Uterus (tissue), 4 donors: ENCODE measurements around the gene HAS3. TPM values are rescaled to one million over a fixed set of nuclear protein-coding genes. Genes with fewer than 3 reads are reported as not detected.

Experiments
- DNase-seq, 2 donors: peaks; one replicate each; pipeline ENCODE4 v3.0.0-alpha.2; 2019 to 2020
- H3K27ac ChIP-seq, 2 donors: fragments of 200-600 bp; sonication (generic); 1 replicate in 1 of 2; 2 replicates in 1 of 2; pipeline ENCODE4 v1.5.1; 2016 to 2018
- H3K27me3 ChIP-seq, 2 donors: fragments of 200-600 bp; sonication (generic); one replicate each; pipeline ENCODE4 v1.5.1; 2018 to 2019; ENCODE audit warnings: control low read depth in 1 of 2
- H3K36me3 ChIP-seq, 2 donors: fragments of 200-600 bp; sonication (generic); one replicate each; pipeline ENCODE4 v1.5.1; 2019; ENCODE audit warnings: control low read depth in 1 of 2
- H3K4me1 ChIP-seq, 2 donors: fragments of 200-600 bp; sonication (generic); one replicate each; pipeline ENCODE4 v1.5.1; 2018 to 2019; ENCODE audit warnings: control low read depth in 1 of 2
- H3K4me3 ChIP-seq, 2 donors: fragments of 200-600 bp; sonication (generic); 1 replicate in 1 of 2; 2 replicates in 1 of 2; pipeline ENCODE4 v1.5.1; 2018 to 2019; ENCODE audit warnings: mild to moderate bottlenecking in 1 of 2
- H3K9me3 ChIP-seq, 2 donors: fragments of 200-600 bp; sonication (generic); one replicate each; pipeline ENCODE4 v1.5.1; 2019; ENCODE audit warnings: control low read depth in 1 of 2
- POLR2A ChIP-seq, 2 donors: fragments of 450-650 bp; IDR thresholded peaks; one replicate each; pipeline ENCODE4 v1.6.1; 2016; ENCODE audit warnings: antibody characterized with exemption in 2 of 2, mild to moderate bottlenecking in 1 of 2, moderate library complexity in 1 of 2
- intact Hi-C: fragments of 100-400 bp; cut with DNase I; formaldehyde crosslinking; loops from one replicate; pipeline ENCODE4 v1.15.1; 2023; ENCODE audit warnings: low total_unique reads
- total RNA-seq, 4 donors: library from RNA; depleted of rRNA in 3 of 4; stranded (reverse); fragments of >200 nt in 3 of 4; gene quantifications; one replicate each; pipeline versions ENCODE4 v1.1.0 to v1.2.4, GENCODE V29; 2014 to 2023
- TF ChIP-seq, protein P1 (sequence below), 4 experiments: fragments of 200-600 bp in 2 of 4; fragments of 450-650 bp in 2 of 4; sonication (generic) in 2 of 4; IDR thresholded peaks; one replicate each; pipeline ENCODE4 v1.5.1; 2016 to 2019; ENCODE audit warnings: antibody characterized with exemption in 4 of 4, mild to moderate bottlenecking in 2 of 4, moderate library complexity in 1 of 4
- donor health status: DM: yes; HTN: yes; CAD: no.

HAS3 gene
- total RNA-seq, 4 donors from 2014 or later, result under 0.01 to 2.6 (median 1.8) TPM

DNA sequence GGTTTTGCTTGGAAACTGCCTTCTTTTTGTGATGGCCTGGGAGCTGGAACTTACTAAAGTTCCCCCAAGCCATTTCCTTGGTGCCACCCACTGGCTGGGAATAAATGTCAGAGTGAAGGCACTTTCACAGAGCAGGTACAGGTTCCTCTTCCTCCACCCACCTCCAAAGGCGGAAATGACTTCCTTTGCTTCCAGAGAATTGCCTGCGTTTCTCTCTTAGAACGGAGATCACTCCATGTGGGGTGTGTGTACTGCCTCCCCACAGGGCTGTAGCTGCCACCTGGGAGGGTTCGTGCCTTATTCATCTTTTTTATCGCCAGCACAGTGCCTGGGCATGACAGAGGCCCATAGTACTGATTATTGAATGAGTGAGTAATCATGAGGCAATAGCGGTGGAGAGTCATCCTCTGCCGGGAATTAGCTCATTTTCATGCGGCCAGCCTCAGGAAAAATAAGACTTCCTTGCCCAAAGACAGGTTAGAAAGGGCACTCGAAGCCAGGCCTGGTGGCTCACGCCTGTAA, 32.2 kb upstream of the HAS3 start:
- no peak overlapping the region for H3K27ac ChIP-seq
- no peaks in the 10 kb centered on the region for H3K9me3 ChIP-seq
- no peak for DNase-seq
- H3K4me3 ChIP-seq, result no peak overlapping the region
- no peak for TF ChIP-seq POLR2A (IDR thresholded peaks at IDR 0.05)
- TF ChIP-seq, protein P1, sequence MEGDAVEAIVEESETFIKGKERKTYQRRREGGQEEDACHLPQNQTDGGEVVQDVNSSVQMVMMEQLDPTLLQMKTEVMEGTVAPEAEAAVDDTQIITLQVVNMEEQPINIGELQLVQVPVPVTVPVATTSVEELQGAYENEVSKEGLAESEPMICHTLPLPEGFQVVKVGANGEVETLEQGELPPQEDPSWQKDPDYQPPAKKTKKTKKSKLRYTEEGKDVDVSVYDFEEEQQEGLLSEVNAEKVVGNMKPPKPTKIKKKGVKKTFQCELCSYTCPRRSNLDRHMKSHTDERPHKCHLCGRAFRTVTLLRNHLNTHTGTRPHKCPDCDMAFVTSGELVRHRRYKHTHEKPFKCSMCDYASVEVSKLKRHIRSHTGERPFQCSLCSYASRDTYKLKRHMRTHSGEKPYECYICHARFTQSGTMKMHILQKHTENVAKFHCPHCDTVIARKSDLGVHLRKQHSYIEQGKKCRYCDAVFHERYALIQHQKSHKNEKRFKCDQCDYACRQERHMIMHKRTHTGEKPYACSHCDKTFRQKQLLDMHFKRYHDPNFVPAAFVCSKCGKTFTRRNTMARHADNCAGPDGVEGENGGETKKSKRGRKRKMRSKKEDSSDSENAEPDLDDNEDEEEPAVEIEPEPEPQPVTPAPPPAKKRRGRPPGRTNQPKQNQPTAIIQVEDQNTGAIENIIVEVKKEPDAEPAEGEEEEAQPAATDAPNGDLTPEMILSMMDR (IDR thresholded peaks at IDR 0.05), result no peak
- intact Hi-C loops, result no loop called here
- H3K36me3 ChIP-seq, result no peaks in the 10 kb centered on the region
- H3K4me1 ChIP-seq, result no peaks in the 10 kb centered on the region
- H3K27me3 ChIP-seq, result no peaks in the 10 kb centered on the region

DNA sequence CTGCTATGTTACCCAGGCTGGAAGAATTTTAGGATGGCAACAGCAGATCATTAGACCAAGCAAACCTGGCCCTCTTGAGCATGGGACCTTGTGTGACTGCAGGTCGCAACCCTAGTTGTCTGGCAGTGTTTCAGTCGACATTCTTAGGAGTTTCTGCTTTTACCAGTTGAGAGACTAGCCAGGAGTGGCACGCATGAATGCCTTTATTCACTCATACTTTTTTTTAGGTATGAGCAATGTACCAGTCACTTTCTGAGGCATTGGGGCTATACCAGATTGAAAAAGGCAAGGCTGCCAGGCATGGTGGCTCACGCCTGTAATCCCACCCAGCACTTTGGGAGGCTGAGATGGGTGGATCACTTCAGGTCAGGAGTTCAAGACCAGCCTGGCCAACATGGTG, 28.2 kb upstream of the HAS3 start:
- no peaks in the 10 kb centered on the region for H3K36me3 ChIP-seq
- no peak for DNase-seq
- intact Hi-C loops, result no loop called here
- no peak for TF ChIP-seq POLR2A (IDR thresholded peaks at IDR 0.05)
- TF ChIP-seq, protein P1 (IDR thresholded peaks at IDR 0.05), result no peak
- H3K27me3 ChIP-seq, result no peaks in the 10 kb centered on the region
- no peak overlapping the region for H3K4me3 ChIP-seq
- H3K9me3 ChIP-seq, result no peaks in the 10 kb centered on the region
- H3K4me1 ChIP-seq, result no peaks in the 10 kb centered on the region
- H3K27ac ChIP-seq, result no peak overlapping the region

DNA sequence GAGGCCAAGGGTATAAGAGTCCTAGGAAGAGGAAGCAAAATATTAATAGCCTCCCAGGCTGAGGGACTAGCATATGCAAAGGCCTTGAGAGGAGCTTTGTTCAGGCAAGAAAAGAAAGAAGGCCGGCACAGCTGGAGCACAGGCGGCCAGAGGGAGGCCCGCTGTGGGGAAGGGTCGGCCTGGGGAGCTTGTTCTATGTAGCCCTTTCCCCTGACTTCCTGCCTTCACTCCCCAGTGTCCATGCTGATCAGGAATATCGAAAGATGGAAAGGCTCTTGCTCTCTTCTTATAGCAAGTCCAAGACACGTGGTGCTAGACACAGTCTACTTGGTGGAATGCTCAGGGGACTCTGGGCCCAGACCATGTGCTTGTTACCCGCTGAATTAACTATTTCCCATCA, 27.4 kb upstream of the HAS3 start:
- no peak for TF ChIP-seq POLR2A (IDR thresholded peaks at IDR 0.05)
- TF ChIP-seq, protein P1 (IDR thresholded peaks at IDR 0.05), result no peak
- Histone ChIP-seq H3K27me3 (no peaks in the 10 kb centered on the region), H3K27ac (no peak overlapping the region), H3K9me3 (no peaks in the 10 kb centered on the region), H3K4me1 (no peaks in the 10 kb centered on the region), H3K4me3 (no peak overlapping the region), H3K36me3 (no peaks in the 10 kb centered on the region)
- intact Hi-C loops, result no loop called here
- DNase-seq, result no peak

DNA sequence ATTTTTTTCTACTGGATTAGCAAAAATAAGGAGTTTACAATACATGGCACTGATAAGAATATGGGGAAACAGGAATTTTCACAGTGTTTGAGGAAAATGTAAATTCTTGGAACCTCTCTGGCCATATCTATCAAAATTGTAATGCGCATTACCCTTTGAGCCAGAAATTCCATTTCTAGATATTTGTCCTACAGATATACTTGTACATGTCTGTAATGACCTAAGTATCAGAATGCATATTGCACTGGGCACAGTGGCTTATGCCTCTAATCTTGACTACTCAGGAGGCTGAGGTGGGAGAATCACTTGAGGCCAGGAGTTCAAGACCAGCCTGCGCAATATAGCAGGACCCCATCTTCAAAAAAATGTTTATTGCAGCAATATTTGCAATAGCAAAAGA, 25.8 kb upstream of the HAS3 start:
- no peaks in the 10 kb centered on the region for H3K27me3 ChIP-seq
- H3K36me3 ChIP-seq, result no peaks in the 10 kb centered on the region
- DNase-seq, result no peak
- intact Hi-C loops, result no loop called here
- TF ChIP-seq, protein P1 (IDR thresholded peaks at IDR 0.05), result no peak
- TF ChIP-seq POLR2A (IDR thresholded peaks at IDR 0.05), result no peak
- no peak overlapping the region for H3K4me3 ChIP-seq
- H3K4me1 ChIP-seq, result no peaks in the 10 kb centered on the region
- H3K9me3 ChIP-seq, result no peaks in the 10 kb centered on the region
- H3K27ac ChIP-seq, result no peak overlapping the region

DNA sequence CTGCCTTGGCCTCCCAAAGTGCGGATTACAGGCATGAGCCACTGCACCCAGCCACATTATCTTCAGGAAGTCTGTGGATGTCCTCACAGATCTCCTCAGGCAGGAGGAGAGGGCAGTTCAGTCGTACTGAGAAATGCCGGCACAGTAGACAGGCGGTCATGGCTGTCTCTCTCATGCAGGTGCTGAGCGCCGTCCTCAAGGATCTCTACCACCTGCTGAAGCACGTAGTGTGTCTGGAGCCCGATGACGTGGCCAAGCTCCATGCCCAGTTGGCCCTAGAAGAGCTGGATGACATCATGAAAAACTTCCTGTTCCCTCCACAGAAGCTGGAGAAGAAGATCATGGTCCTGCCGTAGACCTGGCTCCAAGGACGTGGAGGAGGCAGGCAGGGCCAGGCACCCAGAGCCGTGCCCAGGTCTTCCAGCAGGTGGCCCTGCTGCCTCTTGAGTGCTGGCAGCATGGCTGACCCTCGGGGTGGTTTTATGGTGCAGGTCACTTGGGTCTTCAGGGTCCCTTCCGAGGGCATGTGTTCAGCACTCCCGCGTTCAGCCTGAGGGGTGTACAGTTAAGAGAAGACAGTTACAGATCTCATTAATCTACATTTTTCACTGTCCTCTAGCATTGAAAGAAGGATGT, 22.0 kb upstream of the HAS3 start:
- Histone ChIP-seq H3K4me3 (no peak overlapping the region), H3K4me1 (no peaks in the 10 kb centered on the region), H3K27ac (no peak overlapping the region), H3K36me3 (no peaks in the 10 kb centered on the region), H3K9me3 (no peaks in the 10 kb centered on the region), H3K27me3 (no peaks in the 10 kb centered on the region)
- TF ChIP-seq, protein P1 (IDR thresholded peaks at IDR 0.05), result no peak
- no peak for TF ChIP-seq POLR2A (IDR thresholded peaks at IDR 0.05)
- no peak for DNase-seq
- intact Hi-C loops, result no loop called here
